Immature natural killer cell (primary cell): ENCODE measurements around the gene DTX4. TPM values are rescaled to one million over a fixed set of nuclear protein-coding genes. Genes with fewer than 3 reads are reported as not detected.

Source experiments
- DNase-seq, 3 donors: peaks; one replicate each; pipeline ENCODE4 v3.0.0; 2022; ENCODE audit warnings: mixed read lengths in 1 of 3
- H3K27ac Mint-ChIP-seq, 6 donors: one replicate each; pipeline ENCODE4 v1.8.0; 2020; ENCODE audit warnings: mixed read lengths in 6 of 6, mild to moderate bottlenecking in 5 of 6, inconsistent platforms in 4 of 6, moderate library complexity in 3 of 6
- H3K27me3 Mint-ChIP-seq, 3 donors: one replicate each; pipeline ENCODE4 v1.8.0; 2020 to 2021; ENCODE audit warnings: low read depth in 3 of 3, mild to moderate bottlenecking in 3 of 3, mixed read lengths in 3 of 3, moderate library complexity in 3 of 3, inconsistent platforms in 1 of 3
- H3K36me3 Mint-ChIP-seq, 3 donors: one replicate each; pipeline ENCODE4 v1.8.0; 2020; ENCODE audit warnings: mixed read lengths in 3 of 3, inconsistent platforms in 2 of 3, mild to moderate bottlenecking in 2 of 3
- H3K4me1 Mint-ChIP-seq, 2 donors: one replicate each; pipeline ENCODE4 v1.8.0; 2020; ENCODE audit warnings: inconsistent platforms in 2 of 2, mild to moderate bottlenecking in 2 of 2, mixed read lengths in 2 of 2, moderate library complexity in 1 of 2
- H3K4me3 Mint-ChIP-seq, 5 donors: one replicate each; pipeline ENCODE4 v1.8.0; 2020; ENCODE audit warnings: mild to moderate bottlenecking in 5 of 5, mixed read lengths in 5 of 5, inconsistent platforms in 3 of 5, moderate library complexity in 3 of 5
- H3K9me3 Mint-ChIP-seq, 6 donors: one replicate each; pipeline ENCODE4 v1.8.0; 2020; ENCODE audit warnings: mild to moderate bottlenecking in 6 of 6, mixed read lengths in 6 of 6, inconsistent platforms in 4 of 6, moderate library complexity in 3 of 6
- polyA plus RNA-seq, 3 donors: library from polyadenylated mRNA; unstranded; fragments of 300-500 nt; fragmentation: Illumina TruSeq; gene quantifications; one replicate each; pipeline ENCODE4 v1.2.3, GENCODE V29; 2021

Gene DTX4
- polyA plus RNA-seq, 3 donors from 2014 or later = 0.16 to 1.2 (median 0.22) TPM

- Mint-ChIP-seq H3K4me1 (peaks cover 3 to 16% of the 10 kb centered on the region in 2 donors), H3K27ac (peak overlapping the region in 1 of 6 donors; percentile 38), H3K36me3 (peaks cover 0 to 3% (median 0%) of the 10 kb centered on the region in 3 donors), H3K9me3 (no peaks in the 10 kb centered on the region), H3K27me3 (peaks cover 0 to 4% (median 0%) of the 10 kb centered on the region in 3 donors), H3K4me3 (peak overlapping the region in 1 of 5 donors; percentile 19)
- no peak for DNase-seq
These were observed 51.7 kb downstream of the DTX4 start for GRCh38 chr11:59223611-59224010.

DNA sequence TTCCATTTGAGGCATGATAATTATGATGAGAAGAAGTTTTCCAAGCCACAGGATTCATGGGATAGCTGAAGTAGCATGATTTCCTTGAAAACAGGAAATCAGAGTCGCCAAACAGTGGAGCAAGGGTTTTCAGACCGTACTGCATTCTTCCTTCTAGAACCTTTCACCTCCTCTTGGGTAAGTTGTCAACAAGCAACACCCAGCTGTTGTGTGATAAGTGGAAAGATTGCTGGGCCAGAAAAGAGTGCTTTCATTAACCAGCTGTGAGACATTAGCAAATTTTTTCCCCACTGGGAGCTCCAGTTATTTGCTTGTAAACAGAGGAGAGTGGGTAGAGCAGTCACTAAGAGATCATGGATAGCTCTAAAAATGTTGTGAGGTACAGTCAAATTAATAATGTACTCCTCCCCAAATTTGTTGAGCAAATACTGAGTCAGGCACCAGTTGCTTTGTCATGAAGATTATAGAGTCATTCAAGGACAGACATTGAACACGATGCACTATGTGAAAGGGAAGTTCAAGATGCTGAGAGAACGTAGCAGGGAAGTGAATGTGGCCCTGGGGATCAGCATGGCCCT lies 52.5 kb downstream of the DTX4 start:
- no peak for DNase-seq
- Mint-ChIP-seq H3K27ac (peak overlapping the region in 1 of 6 donors; percentile 17), H3K4me3 (no peak overlapping the region)

DNA sequence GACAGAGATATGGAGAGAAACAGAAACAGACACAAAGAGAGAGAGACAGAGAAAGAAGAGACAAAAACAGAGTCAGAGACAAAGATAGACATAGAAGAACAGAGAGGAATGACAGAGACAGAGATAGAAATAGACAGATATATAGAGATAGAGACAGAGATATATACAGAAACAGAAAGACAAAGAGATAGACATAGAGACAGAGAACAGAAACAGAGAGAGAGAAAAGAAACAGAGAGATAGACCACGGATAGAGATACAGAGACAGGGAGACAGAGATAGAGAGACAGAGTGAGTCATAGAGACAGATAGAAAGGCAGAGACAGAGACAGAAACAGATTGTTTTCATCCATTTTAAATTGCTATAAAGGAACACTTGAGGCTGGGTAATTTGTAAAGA lies 53.1 kb downstream of the DTX4 start:
- Mint-ChIP-seq H3K36me3 (peaks cover 0 to 3% (median 0%) of the 10 kb centered on the region in 3 donors), H3K4me1 (peaks cover 3 to 16% of the 10 kb centered on the region in 2 donors), H3K27ac (no peak overlapping the region), H3K4me3 (no peak overlapping the region), H3K9me3 (peaks cover 0 to 2% (median 0%) of the 10 kb centered on the region in 6 donors), H3K27me3 (peaks cover 0 to 4% (median 4%) of the 10 kb centered on the region in 3 donors)
- DNase-seq = no peak

More for the DNA sequence above, 52.5 kb downstream of the DTX4 start:
- no peaks in the 10 kb centered on the region for H3K9me3 Mint-ChIP-seq
- peaks cover 0 to 3% (median 0%) of the 10 kb centered on the region in 3 donors for H3K36me3 Mint-ChIP-seq
- peaks cover 0 to 4% (median under 1%) of the 10 kb centered on the region in 3 donors for H3K27me3 Mint-ChIP-seq
- H3K4me1 Mint-ChIP-seq = peaks cover 3 to 16% of the 10 kb centered on the region in 2 donors

GRCh38 chr11:59226396-59226795 lies 54.5 kb downstream of the DTX4 start:
- H3K4me3 Mint-ChIP-seq = no peak overlapping the region

GRCh38 chr11:59240322-59240721 lies 68.4 kb downstream of the DTX4 start:
- no peak overlapping the region for H3K4me3 Mint-ChIP-seq
- no peaks in the 10 kb centered on the region for H3K36me3 Mint-ChIP-seq
- H3K27ac Mint-ChIP-seq = no peak overlapping the region
- no peak for DNase-seq
- H3K9me3 Mint-ChIP-seq = peaks cover 0 to 4% (median 1%) of the 10 kb centered on the region in 6 donors
- H3K27me3 Mint-ChIP-seq = peaks cover 1 to 7% (median 5%) of the 10 kb centered on the region in 3 donors
- H3K4me1 Mint-ChIP-seq = no peaks in the 10 kb centered on the region

More at GRCh38 chr11:59226396-59226795, 54.5 kb downstream of the DTX4 start:
- Mint-ChIP-seq H3K27me3 (peaks cover 0 to 4% (median 4%) of the 10 kb centered on the region in 3 donors), H3K9me3 (peaks cover 0 to 6% (median 3%) of the 10 kb centered on the region in 6 donors), H3K36me3 (peaks cover 0 to 3% (median 1%) of the 10 kb centered on the region in 3 donors), H3K4me1 (peaks cover 3 to 16% of the 10 kb centered on the region in 2 donors), H3K27ac (no peak overlapping the region)
- DNase-seq = no peak

GRCh38 chr11:59243633-59244032 lies 71.7 kb downstream of the DTX4 start:
- peaks cover 20 to 22% of the 10 kb centered on the region in 2 donors for H3K4me1 Mint-ChIP-seq
- H3K4me3 Mint-ChIP-seq = no peak overlapping the region
- no peak overlapping the region for H3K27ac Mint-ChIP-seq
- H3K36me3 Mint-ChIP-seq = no peaks in the 10 kb centered on the region
- H3K27me3 Mint-ChIP-seq = peaks cover 0 to 3% (median 2%) of the 10 kb centered on the region in 3 donors
- peaks cover 0 to 2% (median 0%) of the 10 kb centered on the region in 6 donors for H3K9me3 Mint-ChIP-seq
- DNase-seq = no peak

GRCh38 chr11:59247531-59248227 lies 75.7 kb downstream of the DTX4 start:
- H3K36me3 Mint-ChIP-seq = no peaks in the 10 kb centered on the region
- peak overlapping the region in 5 of 6 donors; percentile 0 to 50 (median 22) for H3K27ac Mint-ChIP-seq

GRCh38 chr11:59249535-59249934 lies 77.6 kb downstream of the DTX4 start:
- no peak overlapping the region for H3K27ac Mint-ChIP-seq
- H3K4me1 Mint-ChIP-seq = peaks cover 20 to 27% of the 10 kb centered on the region in 2 donors
- H3K4me3 Mint-ChIP-seq = no peak overlapping the region
- peaks cover 0 to 8% (median 5%) of the 10 kb centered on the region in 3 donors for H3K27me3 Mint-ChIP-seq
- no peaks in the 10 kb centered on the region for H3K9me3 Mint-ChIP-seq
- no peak for DNase-seq
- H3K36me3 Mint-ChIP-seq = no peaks in the 10 kb centered on the region

More at GRCh38 chr11:59247531-59248227, 75.7 kb downstream of the DTX4 start:
- peak overlapping the region; percentile 1 to 65 (median 23) for H3K4me3 Mint-ChIP-seq
- peaks cover 0 to 2% (median 0%) of the 10 kb centered on the region in 6 donors for H3K9me3 Mint-ChIP-seq
- H3K27me3 Mint-ChIP-seq = peaks cover 2 to 5% (median 2%) of the 10 kb centered on the region in 3 donors
- H3K4me1 Mint-ChIP-seq = peaks cover 20 to 27% of the 10 kb centered on the region in 2 donors
- peak in 2 of 3 donors; percentile 11 to 14 for DNase-seq

DNA sequence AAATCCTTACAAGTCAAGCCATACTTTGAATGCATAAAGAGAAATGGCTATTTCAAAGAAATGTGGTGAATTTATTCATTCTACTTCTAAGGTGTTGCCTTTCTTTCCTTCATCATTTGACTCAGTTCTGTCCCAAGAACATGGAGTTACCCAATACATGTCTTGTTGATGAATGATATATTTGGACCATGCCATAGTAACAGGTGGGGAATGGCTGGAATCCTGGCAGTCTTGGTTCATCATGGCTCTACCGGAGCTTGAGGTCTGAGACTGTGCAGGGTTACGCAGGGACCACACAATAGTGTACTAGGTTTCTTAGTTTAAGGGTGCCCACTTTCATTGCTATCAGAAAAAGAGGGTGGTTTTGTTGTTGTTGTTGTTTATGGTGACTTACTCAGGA lies 81.1 kb downstream of the DTX4 start:
- H3K9me3 Mint-ChIP-seq = no peaks in the 10 kb centered on the region
- H3K36me3 Mint-ChIP-seq = no peaks in the 10 kb centered on the region
- peaks cover 7 to 11% of the 10 kb centered on the region in 2 donors for H3K4me1 Mint-ChIP-seq
- no peak overlapping the region for H3K27ac Mint-ChIP-seq
- no peak for DNase-seq
- H3K4me3 Mint-ChIP-seq = no peak overlapping the region
- peaks cover 0 to 8% (median 6%) of the 10 kb centered on the region in 3 donors for H3K27me3 Mint-ChIP-seq

DNA sequence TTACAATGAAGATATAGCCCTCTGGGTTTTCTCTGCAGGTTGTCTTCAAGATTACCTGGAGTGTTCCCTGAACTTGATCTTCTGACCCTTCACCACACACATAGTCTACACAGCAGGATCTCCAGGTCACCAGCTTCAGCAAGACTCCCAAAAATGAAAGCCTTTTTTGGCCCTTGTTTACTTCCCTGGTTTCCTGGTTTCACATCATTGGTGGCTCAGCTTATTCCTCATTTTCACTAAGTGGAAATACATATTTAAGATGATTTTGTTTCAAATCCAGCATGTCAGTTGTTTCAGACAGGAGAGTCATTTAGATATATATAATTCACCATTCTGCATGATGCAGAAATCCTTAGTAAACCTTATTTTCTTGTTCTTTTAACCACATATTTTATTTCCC lies 82.4 kb downstream of the DTX4 start:
- H3K4me1 Mint-ChIP-seq = no peaks in the 10 kb centered on the region
- no peak overlapping the region for H3K4me3 Mint-ChIP-seq

GRCh38 chr11:59255281-59255680 lies 83.3 kb downstream of the DTX4 start:
- Mint-ChIP-seq H3K27ac (no peak overlapping the region), H3K27me3 (peaks cover 0 to 5% (median 4%) of the 10 kb centered on the region in 3 donors), H3K36me3 (peaks cover 0 to 3% (median 0%) of the 10 kb centered on the region in 3 donors), H3K4me3 (no peak overlapping the region), H3K9me3 (no peaks in the 10 kb centered on the region), H3K4me1 (no peaks in the 10 kb centered on the region)
- DNase-seq = no peak

More for the DNA sequence above, 82.4 kb downstream of the DTX4 start:
- DNase-seq = no peak
- Mint-ChIP-seq H3K36me3 (peaks cover 0 to 3% (median 0%) of the 10 kb centered on the region in 3 donors), H3K9me3 (no peaks in the 10 kb centered on the region), H3K27me3 (peaks cover 0 to 6% (median 5%) of the 10 kb centered on the region in 3 donors), H3K27ac (no peak overlapping the region)
